Measurements from ENCODE around the gene NUCB1. TPM values are rescaled to one million over a fixed set of nuclear protein-coding genes. Genes with fewer than 3 reads are reported as not detected.

NUCB1 gene
- polyA plus RNA-seq, 3 donors = 80.9 to 178 (median 108) TPM

DNA sequence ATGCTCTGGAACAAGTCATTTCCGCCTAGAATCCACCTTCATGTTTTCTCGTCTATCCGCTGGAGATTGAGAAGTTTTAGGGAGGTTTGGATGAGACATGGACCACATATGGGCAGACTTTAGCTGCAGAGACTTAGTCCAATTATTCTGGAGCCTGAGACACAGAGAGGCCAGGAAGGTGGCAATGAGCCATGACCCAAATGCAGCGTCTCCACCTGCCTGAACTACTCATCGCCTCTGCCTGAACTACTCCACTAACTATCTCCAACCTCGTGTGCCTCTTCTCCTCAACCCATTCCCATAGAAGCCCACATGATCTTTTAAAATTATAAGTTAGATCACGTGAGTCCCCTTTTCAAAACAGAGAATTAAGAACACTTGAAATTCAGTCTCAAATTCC, 37.3 kb upstream of the NUCB1 start:
- no peaks in the 10 kb centered on the region for H3K36me3 Mint-ChIP-seq
- H3K9me3 Mint-ChIP-seq = peaks cover 0 to 3% (median 0%) of the 10 kb centered on the region in 7 donors
- H3K4me1 Mint-ChIP-seq = peaks cover 9% of the 10 kb centered on the region

GRCh38 chr19:48866692-48867091, 33.4 kb upstream of the NUCB1 start:
- Histone ChIP-seq H3K79me2 (ENCODE audit: insufficient read depth, low read length) (no peaks in the 10 kb centered on the region), H3K9ac (ENCODE audit: insufficient read depth, low read length, poor library complexity, severe bottlenecking) (no peak overlapping the region), H3K4me1 (ENCODE audit: control insufficient read depth in 1 of 2, insufficient read depth in 2 of 2, low read length in 2 of 2) (peaks cover 10% of the 10 kb centered on the region in 2 donors), H3K4me3 (replicated peaks in 1 of 3; ENCODE audit: low read depth in 2 of 3, low read length in 3 of 3) (no peak overlapping the region), H2AFZ (ENCODE audit: insufficient read depth, low read depth, low read length, poor library complexity, severe bottlenecking) (no peak overlapping the region), H3K36me3 (replicated peaks in 1 of 2; ENCODE audit: control insufficient read depth in 1 of 2, insufficient read depth in 2 of 2, low read length in 2 of 2) (no peaks in the 10 kb centered on the region), H3K9me3 (replicated peaks in 1 of 2; ENCODE audit: control insufficient read depth in 1 of 2, insufficient read depth in 1 of 2, low read length in 2 of 2) (no peaks in the 10 kb centered on the region), H3K4me2 (replicated peaks; ENCODE audit: extremely low read depth, low read length, poor library complexity, severe bottlenecking) (no peak overlapping the region), H4K20me1 (ENCODE audit: insufficient read depth, low read length) (no peaks in the 10 kb centered on the region), H3K27ac (ENCODE audit: low read depth in 1 of 2, low read length in 2 of 2) (no peak overlapping the region), H3K27me3 (ENCODE audit: control insufficient read depth in 2 of 2, insufficient read depth in 2 of 2, low read length in 2 of 2) (peaks cover 0 to 9% of the 10 kb centered on the region in 2 donors)
- WGBS (ENCODE audit: insufficient coverage) = 56% methylated on average over 2 of the region's 6 CpGs
- H3K36me3 Mint-ChIP-seq = no peaks in the 10 kb centered on the region
- no peaks in the 10 kb centered on the region for H3K9me3 Mint-ChIP-seq
- DNase-seq = no peak
- H3K27me3 Mint-ChIP-seq (ENCODE audit: low read depth in 3 of 3) = peaks cover 7 to 20% (median 9%) of the 10 kb centered on the region in 3 donors
- peaks cover 8% of the 10 kb centered on the region for H3K4me1 Mint-ChIP-seq
- no peak overlapping the region for H3K27ac Mint-ChIP-seq
- no peak for TF ChIP-seq CTCF (IDR thresholded peaks at IDR 0.05)
- peak overlapping the region in 1 of 2 donors; percentile 52 for H3K4me3 Mint-ChIP-seq
- intact Hi-C loops (cut with micrococcal nuclease) = no loop called here

More for the DNA sequence above, 37.3 kb upstream of the NUCB1 start:
- Histone ChIP-seq H2AFZ (ENCODE audit: insufficient read depth, low read depth, low read length, poor library complexity, severe bottlenecking) (no peak overlapping the region), H3K27ac (ENCODE audit: low read depth in 1 of 2, low read length in 2 of 2) (no peak overlapping the region), H3K79me2 (ENCODE audit: insufficient read depth, low read length) (no peaks in the 10 kb centered on the region), H3K9ac (ENCODE audit: insufficient read depth, low read length, poor library complexity, severe bottlenecking) (no peak overlapping the region), H3K4me1 (ENCODE audit: control insufficient read depth in 1 of 2, insufficient read depth in 2 of 2, low read length in 2 of 2) (peaks cover under 1 to 13% of the 10 kb centered on the region in 2 donors), H3K36me3 (replicated peaks in 1 of 2; ENCODE audit: control insufficient read depth in 1 of 2, insufficient read depth in 2 of 2, low read length in 2 of 2) (no peaks in the 10 kb centered on the region), H3K4me3 (replicated peaks in 1 of 3; ENCODE audit: low read depth in 2 of 3, low read length in 3 of 3) (no peak overlapping the region), H3K27me3 (ENCODE audit: control insufficient read depth in 2 of 2, insufficient read depth in 2 of 2, low read length in 2 of 2) (peaks cover 0 to 9% of the 10 kb centered on the region in 2 donors), H3K4me2 (replicated peaks; ENCODE audit: extremely low read depth, low read length, poor library complexity, severe bottlenecking) (no peak overlapping the region), H3K9me3 (replicated peaks in 1 of 2; ENCODE audit: control insufficient read depth in 1 of 2, insufficient read depth in 1 of 2, low read length in 2 of 2) (no peaks in the 10 kb centered on the region), H4K20me1 (ENCODE audit: insufficient read depth, low read length) (no peaks in the 10 kb centered on the region)
- DNase-seq = no peak
- TF ChIP-seq CTCF (IDR thresholded peaks at IDR 0.05) = no peak
- H3K27me3 Mint-ChIP-seq (ENCODE audit: low read depth in 3 of 3) = peaks cover 6 to 20% (median 10%) of the 10 kb centered on the region in 3 donors
- no CpG with 5 or more reads among the region's 7 CpGs for WGBS (ENCODE audit: insufficient coverage)
- intact Hi-C loops (cut with micrococcal nuclease) = no loop called here
- no peak overlapping the region for H3K27ac Mint-ChIP-seq
- no peak overlapping the region for H3K4me3 Mint-ChIP-seq
